HEK293 (cell line): ENCODE results near the gene PROKR1.

ENCODE experiments used
- CTCF ChIP-seq: fragments of 450-650 bp; formaldehyde crosslinking; IDR thresholded peaks from 2 replicates; pipeline ENCODE4 v1.5.1; 2016; ENCODE audit warnings: missing biosample characterization, missing genetic modification characterization
- YY1 ChIP-seq: fragments of 450-650 bp; formaldehyde crosslinking; IDR thresholded peaks from 2 replicates; pipeline ENCODE4 v1.5.1; 2018; ENCODE audit warnings: missing biosample characterization, missing genetic modification characterization
- ZBTB1 ChIP-seq: fragments of 450-650 bp; formaldehyde crosslinking; IDR thresholded peaks from 2 replicates; pipeline ENCODE4 v1.5.1; 2016; ENCODE audit warnings: missing biosample characterization, missing genetic modification characterization
- ZNF133 ChIP-seq: fragments of 450-650 bp; formaldehyde crosslinking; IDR thresholded peaks from 2 replicates; pipeline ENCODE4 v1.5.1; 2016; ENCODE audit warnings: missing biosample characterization, missing genetic modification characterization
- ZNF175 ChIP-seq: fragments of 450-650 bp; formaldehyde crosslinking; IDR thresholded peaks from 2 replicates; pipeline ENCODE4 v1.5.1; 2016; ENCODE audit warnings: missing biosample characterization, missing genetic modification characterization
- ZNF274 ChIP-seq, 2 experiments: fragments of 200-500 bp in 1 of 2; fragments of 450-650 bp in 1 of 2; sonication (Bioruptor generic) in 1 of 2; formaldehyde crosslinking in 1 of 2; IDR thresholded peaks; 2 replicates each; pipeline versions ENCODE4 v1.5.1 to v1.6.1; 2014 to 2016; ENCODE audit warnings: borderline replicate concordance in 1 of 2, inconsistent platforms in 1 of 2, low read length in 1 of 2, missing biosample characterization in 1 of 2, missing genetic modification characterization in 1 of 2
- ZNF335 ChIP-seq: fragments of 450-650 bp; formaldehyde crosslinking; conservative IDR thresholded peaks from 2 replicates; pipeline ENCODE4 v1.5.1; 2016; ENCODE audit warnings: missing biosample characterization, missing genetic modification characterization
- ZNF561 ChIP-seq: fragments of 450-650 bp; IDR thresholded peaks from 2 replicates; pipeline ENCODE4 v1.5.1; 2018; ENCODE audit warnings: missing biosample characterization, missing genetic modification characterization, borderline replicate concordance
- ZNF626 ChIP-seq: fragments of 450-650 bp; sonication (Bioruptor Pico); formaldehyde crosslinking; IDR thresholded peaks from 2 replicates; pipeline ENCODE4 v1.5.1; 2018; ENCODE audit warnings: missing biosample characterization, missing genetic modification characterization, inconsistent platforms
- ZNF776 ChIP-seq: fragments of 450-650 bp; formaldehyde crosslinking; IDR thresholded peaks from 2 replicates; pipeline ENCODE4 v1.5.0; 2017; ENCODE audit warnings: missing biosample characterization, missing genetic modification characterization, borderline replicate concordance

- TF ChIP-seq ZNF776 (no peak), CTCF (tag by site-specific recombination) (no peak), ZNF133 (tag by site-specific recombination) (no peak), ZNF274 (IDR thresholded peaks at IDR 0.05; ENCODE audit: low read length) (no peak), ZNF274 (tag by site-specific recombination; IDR thresholded peaks at IDR 0.05; ENCODE audit: borderline replicate concordance) (no peak), ZNF175 (tag by site-specific recombination) (no peak), ZNF626 (tag by site-specific recombination) (no peak), ZNF561 (no peak), ZBTB1 (tag by site-specific recombination) (no peak), YY1 (tag by site-specific recombination) (no peak), ZNF335 (tag by site-specific recombination) (no peak)
Measured at GRCh38 chr2:68594041-68594440, 49.3 kb upstream of the PROKR1 start.
